ENCODE data around the gene EFNA1. TPM values are rescaled to one million over a fixed set of nuclear protein-coding genes. Genes with fewer than 3 reads are reported as not detected.
A peak's percentile ranks its signal among the peaks of the same experiment; 100 is the strongest.

EFNA1 gene
- total RNA-seq, 1 donor from 2014 or later: not detected

DNA sequence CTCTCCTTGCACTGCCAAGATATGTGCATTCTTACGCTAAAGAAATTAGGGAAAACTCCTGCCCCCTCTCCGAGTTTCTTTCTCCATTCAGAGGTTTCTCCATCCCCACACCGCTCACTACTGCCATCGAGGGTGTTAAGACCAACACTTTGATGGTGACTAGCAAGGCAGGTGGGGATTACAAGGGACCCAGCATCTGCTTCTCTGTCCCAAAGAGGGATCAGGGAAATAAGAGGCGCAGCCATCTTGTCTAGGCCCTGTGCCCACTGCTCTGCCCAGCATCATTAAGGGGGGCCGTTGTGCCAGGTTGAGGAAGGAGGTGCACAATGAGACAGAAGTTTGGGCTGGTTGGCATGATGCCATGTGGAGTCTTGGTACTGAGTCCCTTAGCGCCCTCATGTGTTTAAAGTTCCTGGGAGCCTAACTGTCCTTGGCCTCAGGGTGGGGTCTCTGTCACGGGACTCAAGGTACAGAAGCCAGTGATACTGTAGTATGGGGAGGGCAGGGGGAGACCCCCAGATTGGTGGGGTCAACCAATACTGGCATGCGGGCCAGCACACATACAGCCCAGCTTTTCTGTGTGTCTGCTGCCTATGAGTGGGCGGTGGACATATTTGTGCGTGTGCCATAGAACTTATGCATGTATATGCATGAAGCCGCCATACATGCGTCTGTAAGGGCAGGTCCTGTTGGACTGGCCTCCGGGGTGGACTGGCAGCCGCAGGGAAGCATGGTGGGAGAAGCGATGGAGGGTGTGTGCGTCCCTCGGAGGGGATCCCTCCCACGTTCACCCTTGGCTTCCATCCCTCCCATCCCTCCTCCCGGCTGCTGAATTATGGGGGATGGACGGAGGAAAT, 43.6 kb upstream of the EFNA1 start:
- Mint-ChIP-seq H3K27me3 (peaks cover 28% of the 10 kb centered on the region), H3K4me3 (peak overlapping the region; percentile 93), H3K4me1 (peaks cover 58% of the 10 kb centered on the region), H3K9me3 (no peaks in the 10 kb centered on the region), H3K36me3 (ENCODE audit: low read depth) (no peaks in the 10 kb centered on the region), H3K27ac (peak overlapping the region; percentile 93)
- TF ChIP-seq, protein P1, sequence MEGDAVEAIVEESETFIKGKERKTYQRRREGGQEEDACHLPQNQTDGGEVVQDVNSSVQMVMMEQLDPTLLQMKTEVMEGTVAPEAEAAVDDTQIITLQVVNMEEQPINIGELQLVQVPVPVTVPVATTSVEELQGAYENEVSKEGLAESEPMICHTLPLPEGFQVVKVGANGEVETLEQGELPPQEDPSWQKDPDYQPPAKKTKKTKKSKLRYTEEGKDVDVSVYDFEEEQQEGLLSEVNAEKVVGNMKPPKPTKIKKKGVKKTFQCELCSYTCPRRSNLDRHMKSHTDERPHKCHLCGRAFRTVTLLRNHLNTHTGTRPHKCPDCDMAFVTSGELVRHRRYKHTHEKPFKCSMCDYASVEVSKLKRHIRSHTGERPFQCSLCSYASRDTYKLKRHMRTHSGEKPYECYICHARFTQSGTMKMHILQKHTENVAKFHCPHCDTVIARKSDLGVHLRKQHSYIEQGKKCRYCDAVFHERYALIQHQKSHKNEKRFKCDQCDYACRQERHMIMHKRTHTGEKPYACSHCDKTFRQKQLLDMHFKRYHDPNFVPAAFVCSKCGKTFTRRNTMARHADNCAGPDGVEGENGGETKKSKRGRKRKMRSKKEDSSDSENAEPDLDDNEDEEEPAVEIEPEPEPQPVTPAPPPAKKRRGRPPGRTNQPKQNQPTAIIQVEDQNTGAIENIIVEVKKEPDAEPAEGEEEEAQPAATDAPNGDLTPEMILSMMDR (IDR thresholded peaks at IDR 0.05): no peak
- ChIA-PET CTCF (interaction anchor here (0.6 to 4.3 kb wide), 16 partner anchors 9 to 604 kb away, joined by 3 to 84 read pairs (median 8); partner anchors contain the start of genes ADAM15, EFNA4, KRTCAP2 and SLC50A1), POLR2A (interaction anchor here (0.8 to 2.5 kb wide), 24 partner anchors 8 to 148 kb away, joined by 3 to 54 read pairs (median 5); partner anchors contain the start of genes ADAM15, CKS1B, EFNA4 and FLAD1)
- intact Hi-C loops (cut with micrococcal nuclease): loop anchor here (1.0 to 2.0 kb wide), 9 partner anchors 13 to 525 kb away; partner anchors contain the start of genes CKS1B, EFNA4, KRTCAP2 and TRIM46
- no peak for DNase-seq
- no peak for ATAC-seq (ENCODE audit: low read depth)

GRCh38 chr1:155084722-155085503, 42.8 kb upstream of the EFNA1 start:
- intact Hi-C loops (cut with micrococcal nuclease): loop anchor here (1.0 to 5.0 kb wide), 14 partner anchors 14 to 526 kb away; partner anchors contain the start of genes ADAM15, CKS1B, DPM3 and EFNA4
- no peaks in the 10 kb centered on the region for H3K9me3 Mint-ChIP-seq
- TF ChIP-seq, protein P1 (IDR thresholded peaks at IDR 0.05): peak; percentile 55

DNA sequence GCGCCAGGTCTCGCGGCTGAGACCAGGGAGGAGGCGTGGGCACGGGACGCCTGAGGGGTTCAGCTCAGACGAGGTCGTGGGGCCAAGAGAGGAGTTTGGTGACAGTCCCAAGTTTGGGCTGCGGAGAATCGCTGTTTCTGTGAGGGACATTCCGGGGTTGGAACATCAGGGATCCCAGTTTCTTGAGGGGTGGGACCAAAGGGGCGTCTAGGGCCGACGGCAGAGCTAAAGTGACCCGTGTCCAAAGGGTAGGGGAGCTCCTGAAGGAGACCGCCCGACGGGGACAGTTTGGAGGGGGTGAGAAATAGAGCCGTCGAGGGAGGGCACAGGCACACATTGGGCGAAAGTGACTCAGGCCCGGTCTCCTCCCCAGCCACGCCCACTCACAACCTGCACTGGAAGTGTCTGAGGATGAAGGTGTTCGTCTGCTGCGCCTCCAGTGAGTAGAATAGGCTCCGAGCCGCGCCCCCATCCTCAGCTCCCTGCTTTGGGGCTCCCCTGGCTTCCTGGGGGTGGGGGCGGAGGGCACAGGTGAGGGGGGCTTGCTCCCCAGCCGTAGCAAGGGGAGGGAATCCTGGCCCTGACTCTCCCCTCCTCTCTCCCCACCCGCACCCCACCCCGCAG, 42.1 kb upstream of the EFNA1 start:
- H3K4me1 Mint-ChIP-seq: peaks cover 44% of the 10 kb centered on the region
- H3K27me3 Mint-ChIP-seq: peaks cover 25% of the 10 kb centered on the region
- intact Hi-C loops (cut with micrococcal nuclease): loop anchor here (1.0 to 5.0 kb wide), 8 partner anchors 34 to 237 kb away; partner anchors contain the start of genes ADAM15, DPM3, KRTCAP2 and PMVK
- H3K9me3 Mint-ChIP-seq: no peaks in the 10 kb centered on the region
- POLR2A ChIA-PET: interaction anchor here (0.6 to 2.5 kb wide), 27 partner anchors 9 to 812 kb away, joined by 3 to 54 read pairs (median 5); partner anchors contain the start of genes ADAM15, CKS1B, EFNA4 and KRTCAP2
- TF ChIP-seq, protein P1 (IDR thresholded peaks at IDR 0.05): no peak
- no peaks in the 10 kb centered on the region for H3K36me3 Mint-ChIP-seq (ENCODE audit: low read depth)
- H3K27ac Mint-ChIP-seq: peak overlapping the region; percentile 93
- DNase-seq (peak; percentile 55), ATAC-seq (ENCODE audit: low read depth) (peak; percentile 27)
- CTCF ChIA-PET: interaction anchor here (0.8 to 4.3 kb wide), 19 partner anchors 10 to 606 kb away, joined by 3 to 84 read pairs (median 7); partner anchors contain the start of genes ADAM15, EFNA4, KRTCAP2 and PYGO2
- peak overlapping the region; percentile 93 for H3K4me3 Mint-ChIP-seq

More at GRCh38 chr1:155084722-155085503, 42.8 kb upstream of the EFNA1 start:
- CTCF ChIA-PET: interaction anchor here (0.6 to 4.3 kb wide), 27 partner anchors 9 to 605 kb away, joined by 3 to 84 read pairs (median 5); partner anchors contain the start of genes ADAM15, EFNA4, KRTCAP2 and PYGO2
- H3K36me3 Mint-ChIP-seq (ENCODE audit: low read depth): no peaks in the 10 kb centered on the region
- peak overlapping the region; percentile 93 for H3K4me3 Mint-ChIP-seq
- DNase-seq (peak; percentile 95), ATAC-seq (ENCODE audit: low read depth) (peak; percentile 77)
- POLR2A ChIA-PET: interaction anchor here (0.6 to 2.5 kb wide), 31 partner anchors 9 to 1093 kb away, joined by 3 to 54 read pairs (median 5); partner anchors contain the start of genes ADAM15, CKS1B, EFNA4 and FLAD1
- peak overlapping the region; percentile 93 for H3K27ac Mint-ChIP-seq
- peaks cover 25% of the 10 kb centered on the region for H3K27me3 Mint-ChIP-seq
- H3K4me1 Mint-ChIP-seq: peaks cover 49% of the 10 kb centered on the region

DNA sequence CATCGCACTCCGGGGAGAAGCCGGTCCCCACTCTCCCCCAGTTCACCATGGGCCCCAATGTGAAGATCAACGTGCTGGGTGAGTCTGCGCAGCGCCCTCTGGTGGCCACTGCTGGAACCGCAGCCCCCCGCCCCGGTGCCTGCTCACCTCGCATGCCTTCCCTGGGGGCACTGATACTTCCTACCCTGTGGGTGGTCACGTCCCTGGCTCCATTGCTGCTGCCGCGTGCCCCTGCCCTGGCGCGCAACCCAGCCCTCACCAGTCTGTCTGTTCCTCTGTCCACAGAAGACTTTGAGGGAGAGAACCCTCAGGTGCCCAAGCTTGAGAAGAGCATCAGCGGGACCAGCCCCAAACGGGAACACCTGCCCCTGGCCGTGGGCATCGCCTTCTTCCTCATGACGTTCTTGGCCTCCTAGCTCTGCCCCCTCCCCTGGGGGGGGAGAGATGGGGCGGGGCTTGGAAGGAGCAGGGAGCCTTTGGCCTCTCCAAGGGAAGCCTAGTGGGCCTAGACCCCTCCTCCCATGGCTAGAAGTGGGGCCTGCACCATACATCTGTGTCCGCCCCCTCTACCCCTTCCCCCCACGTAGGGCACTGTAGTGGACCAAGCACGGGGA, 41.4 kb upstream of the EFNA1 start:
- POLR2A ChIA-PET: interaction anchor here (0.6 to 2.5 kb wide), 10 partner anchors 23 to 811 kb away, joined by 3 to 54 read pairs (median 6); partner anchors contain the start of genes ADAM15, EFNA4, KRTCAP2 and SLC50A1
- H3K4me1 Mint-ChIP-seq: peaks cover 43% of the 10 kb centered on the region
- peak; percentile 19 for ATAC-seq (ENCODE audit: low read depth)

More for the DNA sequence above, 41.4 kb upstream of the EFNA1 start:
- TF ChIP-seq, protein P1 (IDR thresholded peaks at IDR 0.05): peak; percentile 96
- peak; percentile 87 for DNase-seq
- peaks cover 22% of the 10 kb centered on the region for H3K27me3 Mint-ChIP-seq
- H3K4me3 Mint-ChIP-seq: peak overlapping the region; percentile 93
- CTCF ChIA-PET: interaction anchor here (0.6 to 4.3 kb wide), 9 partner anchors 15 to 606 kb away, joined by 3 to 84 read pairs (median 9); partner anchors contain the start of genes EFNA4, KRTCAP2 and TRIM46
- H3K36me3 Mint-ChIP-seq (ENCODE audit: low read depth): no peaks in the 10 kb centered on the region
- intact Hi-C loops (cut with micrococcal nuclease): loop anchor here (1.0 to 5.0 kb wide), 2 partner anchors 81 to 236 kb away; partner anchors contain the start of gene RUSC1
- H3K9me3 Mint-ChIP-seq: no peaks in the 10 kb centered on the region
- H3K27ac Mint-ChIP-seq: peak overlapping the region; percentile 66
